GM21515 (cell line): ENCODE measurements around the gene ACTN4.
"Not testable (repeated sequence)": the region's sequence is repeated elsewhere in the genome, so short reads cannot be mapped to it uniquely, and the experiment has no call there.

Experiments used
- ATAC-seq: cut with Tn5 transposase; IDR thresholded peaks from one replicate; pipeline ENCODE4 v1.9.1; 2021; ENCODE audit not compliant: unreplicated experiment

The ACTN4 gene

GRCh38 chr19:38647368-38647965 is at the start of gene ACTN4:
Gene ACTN4 (plus strand): TSS chr19:38647649. CDS start chr19:38647746, 97 bp downstream.
- ATAC-seq: peak; percentile 79

GRCh38 chr19:38599722-38600121 is 47.7 kb upstream of the ACTN4 start:
- ATAC-seq: no peak

DNA sequence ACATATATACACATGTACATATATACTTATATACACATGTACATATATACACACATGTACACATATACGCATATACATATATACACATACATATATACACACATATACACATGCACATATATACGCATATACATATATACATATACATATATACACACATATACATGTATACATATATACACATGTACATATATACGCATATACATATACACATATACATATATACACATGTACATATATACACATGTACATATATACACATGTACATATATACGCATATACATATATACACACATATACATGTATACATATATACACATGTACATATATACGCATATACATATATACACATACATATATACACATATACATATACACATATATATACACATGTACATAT is 44.6 kb upstream of the ACTN4 start:
- not testable (repeated sequence) for ATAC-seq

GRCh38 chr19:38606131-38606530 is 41.3 kb upstream of the ACTN4 start:
- ATAC-seq: no peak

GRCh38 chr19:38614289-38614688 is 33.2 kb upstream of the ACTN4 start:
- no peak for ATAC-seq

GRCh38 chr19:38615007-38615581 is 32.4 kb upstream of the ACTN4 start:
- no peak for ATAC-seq

GRCh38 chr19:38616265-38616664 is 31.2 kb upstream of the ACTN4 start:
- no peak for ATAC-seq

DNA sequence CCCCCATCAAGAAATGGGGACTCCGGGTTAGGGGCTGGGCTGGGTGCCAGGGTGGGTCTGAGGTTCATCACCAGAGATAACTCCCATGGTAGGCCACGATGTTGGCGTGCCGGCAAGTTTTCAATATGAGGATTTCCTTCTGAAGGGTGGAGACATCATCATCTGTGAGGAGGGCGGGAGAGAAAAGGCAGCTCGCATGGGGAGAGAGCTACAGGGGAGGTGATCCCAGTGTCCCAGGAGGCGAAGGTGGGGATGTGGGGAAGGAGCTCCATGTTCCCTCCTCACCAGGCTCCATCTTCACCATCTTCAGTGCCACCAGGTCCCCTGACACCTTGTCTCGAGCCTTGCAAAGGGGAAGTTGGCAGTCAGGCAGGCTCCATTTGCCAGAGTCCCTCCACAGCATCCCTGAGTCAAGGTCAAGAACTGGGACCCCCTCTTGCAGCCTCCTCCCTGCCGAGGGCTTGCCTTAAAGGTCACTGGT is 30.1 kb upstream of the ACTN4 start:
- peak; percentile 1 for ATAC-seq

DNA sequence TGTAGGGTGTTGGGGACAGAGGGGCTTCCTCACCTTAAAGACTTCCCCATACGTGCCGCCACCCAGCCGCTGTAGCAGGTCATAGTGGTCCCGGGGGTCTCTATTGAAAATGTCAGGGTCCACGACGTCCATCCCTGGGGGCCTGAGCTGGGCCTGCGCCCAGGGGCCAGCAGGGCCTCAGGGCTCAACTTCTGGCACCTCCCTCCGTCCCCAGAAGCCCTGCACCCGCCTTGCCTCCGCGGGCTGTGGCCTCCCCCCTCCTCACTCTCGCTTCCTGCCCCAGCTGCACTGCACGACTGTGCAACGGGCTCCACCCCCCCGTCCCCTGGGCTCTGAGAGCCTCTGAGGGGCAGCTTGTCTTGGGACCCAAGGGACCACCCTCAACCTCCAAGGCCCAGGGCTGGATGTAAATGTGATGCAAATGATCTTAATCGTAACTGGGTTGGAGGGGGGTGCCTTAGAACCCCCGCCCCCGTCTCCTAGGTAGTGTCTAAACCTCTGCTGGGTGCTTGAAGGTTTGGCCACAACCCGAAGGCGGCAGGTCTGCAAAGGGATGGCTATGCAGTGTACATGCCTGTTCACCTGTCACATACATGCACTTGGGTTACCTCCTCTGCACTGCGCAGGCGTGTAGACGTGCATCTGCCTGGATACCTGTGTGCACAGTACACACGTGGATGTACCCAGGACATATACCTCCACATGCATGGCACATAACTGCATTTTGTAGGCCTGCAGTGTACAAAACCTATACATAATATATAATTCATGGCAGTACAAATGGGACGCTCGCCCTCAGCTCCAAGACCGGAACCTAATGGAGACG is 29.5 kb upstream of the ACTN4 start, which contains the start of gene MAP4K1:
Gene MAP4K1, minus strand, starts transcription at position 190 of the 826 bp plus-strand sequence. Its CDS starts 58 bp downstream, at position 132.
- ATAC-seq: peak; percentile 47

DNA sequence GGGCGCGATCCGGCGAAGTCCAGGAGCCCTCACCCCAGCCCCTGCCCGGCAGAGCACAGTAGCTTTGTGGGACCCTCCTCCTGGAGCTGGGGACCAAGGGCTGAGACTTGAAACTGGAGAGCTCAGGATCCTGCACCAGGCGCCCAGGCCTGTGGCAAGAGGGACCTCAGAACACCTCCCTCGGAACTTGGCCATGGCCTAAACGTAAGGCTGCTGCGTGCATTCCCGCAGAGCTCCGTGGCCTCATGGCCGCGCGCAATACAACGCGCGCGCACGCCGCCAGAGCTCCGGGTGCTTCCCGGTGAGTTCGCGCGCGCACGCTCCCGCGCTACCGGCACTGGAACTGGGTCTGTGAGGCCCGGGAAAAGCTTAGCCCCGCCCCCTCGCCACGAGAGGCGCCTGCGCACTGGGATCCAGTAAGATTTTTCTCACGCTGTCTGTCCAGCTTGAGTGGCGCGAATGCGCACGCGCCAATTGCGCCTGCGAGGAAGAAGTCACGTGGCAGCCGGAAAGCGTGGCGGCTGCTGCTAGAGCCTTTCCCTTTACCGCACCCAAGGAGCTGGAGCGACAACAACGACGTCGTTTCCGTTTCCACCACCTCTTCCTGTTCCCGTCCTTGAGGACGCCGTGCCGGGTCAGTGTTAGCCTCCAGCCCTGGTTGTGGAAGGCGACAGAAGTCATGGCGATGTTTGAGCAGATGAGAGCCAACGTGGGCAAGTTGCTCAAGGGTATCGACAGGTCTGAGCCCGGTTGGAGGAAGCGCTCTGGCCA is 28.7 kb upstream of the ACTN4 start, which contains the start of gene EIF3K:
Gene EIF3K, plus strand, starts transcription at position 599 of the 771 bp plus-strand sequence. Its CDS starts 81 bp downstream, at position 680.
- ATAC-seq: peak; percentile 52

- no peak for ATAC-seq
These were observed 27.9 kb upstream of the ACTN4 start for GRCh38 chr19:38619361-38620174.

- no peak for ATAC-seq
These were observed 22.6 kb upstream of the ACTN4 start for GRCh38 chr19:38624822-38625221.

GRCh38 chr19:38626401-38626800 is 21.0 kb upstream of the ACTN4 start:
- no peak for ATAC-seq

- ATAC-seq: no peak
These were observed 17.9 kb upstream of the ACTN4 start for GRCh38 chr19:38629568-38629967.

DNA sequence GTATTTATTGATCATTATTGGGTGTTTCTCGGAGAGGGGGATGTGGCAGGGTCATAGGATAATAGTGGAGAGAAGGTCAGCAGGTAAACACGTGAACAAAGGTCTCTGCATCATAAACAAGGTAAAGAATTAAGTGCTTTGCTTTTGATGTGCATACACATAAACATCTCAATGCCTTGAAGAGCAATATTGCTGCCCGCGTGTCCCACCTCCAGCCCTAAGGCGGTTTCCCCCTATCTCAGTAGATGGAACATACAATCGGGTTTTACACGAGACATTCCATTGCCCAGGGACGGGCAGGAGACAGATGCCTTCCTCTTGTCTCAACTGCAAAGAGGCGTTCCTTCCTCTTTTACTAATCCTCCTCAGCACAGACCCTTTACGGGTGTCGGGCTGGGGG is 16.1 kb upstream of the ACTN4 start:
- not testable (repeated sequence) for ATAC-seq

DNA sequence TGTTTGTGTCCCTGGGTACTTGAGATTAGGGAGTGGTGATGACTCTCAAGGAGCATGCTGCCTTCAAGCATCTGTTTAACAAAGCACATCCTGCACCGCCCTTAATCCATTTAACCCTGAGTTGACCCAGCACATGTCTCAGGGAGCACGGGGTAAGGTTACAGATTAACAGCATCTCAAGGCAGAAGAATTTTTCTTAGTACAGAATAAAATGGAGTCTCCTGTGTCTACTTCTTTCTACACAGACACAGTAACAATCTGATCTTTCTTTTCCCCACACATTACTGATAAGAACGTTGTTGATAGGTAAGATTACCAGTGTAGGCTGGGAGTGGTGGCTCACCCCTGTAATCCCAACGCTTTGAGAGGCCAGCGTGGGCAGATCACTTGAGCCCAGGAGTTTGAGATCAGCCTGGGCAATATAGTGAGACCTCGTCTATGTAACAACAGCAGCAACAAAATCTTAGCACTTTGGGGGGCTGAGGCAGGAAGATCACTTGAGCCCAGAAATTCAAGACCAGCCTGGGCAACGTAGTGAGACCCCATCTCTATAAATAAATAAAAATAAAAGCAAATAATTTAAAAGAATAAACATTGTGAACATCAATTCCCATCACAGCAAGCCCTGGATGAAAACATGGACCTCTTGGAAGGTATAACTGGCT is 15.5 kb upstream of the ACTN4 start:
- not testable (repeated sequence) for ATAC-seq

DNA sequence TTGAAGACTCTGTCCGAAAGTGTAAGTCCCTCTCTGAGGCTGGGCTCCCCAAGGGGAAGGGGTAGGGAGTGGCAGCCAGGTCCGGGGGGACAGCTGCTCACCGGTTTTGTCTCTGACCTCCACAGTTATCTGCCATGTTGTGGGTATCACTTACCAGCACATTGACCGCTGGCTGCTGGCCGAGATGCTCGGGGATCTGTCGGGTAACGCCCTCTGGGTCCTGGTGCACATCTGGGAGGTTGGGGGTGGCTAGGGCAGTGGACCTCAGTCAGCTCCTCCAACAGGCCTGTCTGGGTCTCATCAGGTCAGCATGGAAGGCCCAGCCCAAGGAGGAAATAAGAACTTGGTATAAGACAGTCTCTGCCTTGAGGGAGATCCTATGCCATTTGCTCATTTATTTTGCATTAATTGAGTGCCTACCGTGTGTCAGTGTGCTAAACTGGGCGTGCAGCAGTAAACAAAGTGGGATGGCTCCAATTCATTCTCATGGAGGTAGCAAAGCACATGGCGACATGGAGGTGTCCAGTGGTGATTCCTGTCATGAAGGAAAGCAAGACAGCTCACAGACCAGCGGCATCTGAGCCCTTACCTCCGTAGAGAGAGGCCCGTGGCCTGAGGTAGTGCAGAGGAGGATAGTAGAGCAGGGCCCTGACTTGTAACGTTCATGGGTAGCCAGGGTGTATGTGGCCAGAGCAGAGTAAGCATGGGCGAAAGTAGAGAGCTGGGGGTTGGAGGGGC is 14.8 kb upstream of the ACTN4 start:
- no peak for ATAC-seq

DNA sequence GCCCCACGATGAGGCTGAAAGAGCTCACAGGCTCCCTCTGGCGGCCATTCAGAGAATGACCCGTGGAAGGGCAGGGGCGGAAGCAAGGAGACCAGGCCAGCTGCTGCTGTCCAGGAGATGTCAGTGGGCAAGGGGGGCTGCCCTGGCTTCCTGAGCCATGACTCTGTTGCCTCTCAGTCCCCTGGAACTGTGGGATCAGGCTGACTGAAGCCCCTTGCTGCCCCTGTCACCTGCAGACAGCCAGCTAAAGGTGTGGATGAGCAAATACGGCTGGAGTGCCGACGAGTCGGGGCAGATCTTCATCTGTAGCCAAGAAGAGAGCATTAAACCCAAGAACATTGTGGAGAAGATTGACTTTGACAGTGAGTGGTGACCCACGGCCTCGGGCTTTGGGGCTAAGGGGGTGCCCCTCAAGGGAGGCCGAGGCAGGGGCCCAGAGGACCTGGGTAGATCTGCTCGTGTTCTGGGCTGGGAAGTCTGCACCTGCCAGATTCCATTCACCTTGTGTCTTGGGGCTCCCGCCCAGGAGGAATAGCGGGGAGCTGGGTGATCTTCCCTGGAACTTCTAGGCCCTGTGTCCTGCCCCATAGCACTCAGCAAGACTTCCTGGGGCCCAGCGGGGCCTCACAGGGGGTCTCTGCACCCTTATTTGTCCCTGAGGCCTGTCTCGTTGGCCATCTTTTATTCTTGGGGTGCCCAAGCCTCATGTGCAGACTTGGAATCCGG is 12.5 kb upstream of the ACTN4 start:
- ATAC-seq: no peak
